BJ (cell line): ENCODE results near the gene SLC35E2B. TPM values are rescaled to one million over a fixed set of nuclear protein-coding genes. Genes with fewer than 3 reads are reported as not detected.
"Not testable (repeated sequence)": the region's sequence is repeated elsewhere in the genome, so short reads cannot be mapped to it uniquely, and the experiment has no call there.

Source experiments
- CTCF ChIA-PET: fragments of 350-600 bp; formaldehyde crosslinking; extraction: SDS; loops from one replicate; lab custom pipeline; 2021; ENCODE audit warnings: antibody characterized with exemption, inconsistent platforms; lab: Yijun Ruan, JAX
- POLR2A ChIA-PET: fragments of 300-600 bp; sonication (Branson Sonifier 250); formaldehyde crosslinking; extraction: SDS; loops from one replicate; lab custom pipeline; 2021; ENCODE audit warnings: antibody characterized with exemption; lab: Charles Lee
- DNase-seq: peaks from one replicate; pipeline ENCODE4 v3.0.0-alpha.2; 2011; ENCODE audit warnings: low read depth
- H3K27me3 ChIP-seq: 2 replicates; pipeline ENCODE4 v1.6.0; 2011; ENCODE audit warnings: low read length; ENCODE audit not compliant: control insufficient read depth, insufficient read depth
- H3K36me3 ChIP-seq: 2 replicates; pipeline ENCODE4 v1.5.1; 2011; ENCODE audit warnings: low read length; ENCODE audit not compliant: control insufficient read depth, insufficient read depth
- H3K4me3 ChIP-seq: 2 replicates; pipeline ENCODE4 v1.5.1; 2011; ENCODE audit warnings: low read depth, mild to moderate bottlenecking, control low read depth, low read length
- CTCF ChIP-seq: IDR thresholded peaks from 2 replicates; pipeline ENCODE4 v1.5.1; 2011; ENCODE audit warnings: low read depth, mild to moderate bottlenecking, control low read depth, inconsistent platforms, low read length, moderate library complexity; ENCODE audit not compliant: insufficient read depth
- polyA plus RNA-seq: library from polyadenylated mRNA; depleted of rRNA; stranded (reverse); fragments of >200 nt; gene quantifications from 2 replicates; pipeline ENCODE4 v1.2.3, GENCODE V29; 2011

SLC35E2B gene
- polyA plus RNA-seq, 1 experiment: 15.8 TPM

- ChIA-PET CTCF (interaction anchor here (0.7 to 1.6 kb wide), 2 partner anchors 10 to 11 kb away, joined by 3 read pairs; no protein-coding TSS in a partner anchor), POLR2A (no interaction called here)
- no peak for TF ChIP-seq CTCF
- H3K27me3 ChIP-seq: no peaks in the 10 kb centered on the region
- H3K36me3 ChIP-seq: peaks cover 6% of the 10 kb centered on the region
- no peak for DNase-seq
- H3K4me3 ChIP-seq: no peak overlapping the region
These were observed 12.3 kb downstream of the SLC35E2B start for GRCh38 chr1:1680031-1680911.

GRCh38 chr1:1678581-1679380, 13.8 kb downstream of the SLC35E2B start:
- ChIA-PET POLR2A (no interaction called here), CTCF (interaction anchor here (0.7 kb wide), 1 partner anchor 264 kb away, joined by 3 read pairs; no protein-coding TSS in a partner anchor)
- TF ChIP-seq CTCF: peak; percentile 25; the same call in 1 of the 2 replicates
- Histone ChIP-seq H3K27me3 (no peaks in the 10 kb centered on the region), H3K4me3 (no peak overlapping the region), H3K36me3 (peaks cover 7% of the 10 kb centered on the region)
- no peak for DNase-seq

GRCh38 chr1:1677718-1678580, 14.6 kb downstream of the SLC35E2B start:
- no peak for DNase-seq
- H3K36me3 ChIP-seq: peaks cover 4% of the 10 kb centered on the region
- no peak overlapping the region for H3K4me3 ChIP-seq
- ChIA-PET CTCF (no interaction called here), POLR2A (no interaction called here)
- no peaks in the 10 kb centered on the region for H3K27me3 ChIP-seq
- TF ChIP-seq CTCF: no peak

- POLR2A ChIA-PET, H3K4me3 ChIP-seq, DNase-seq, CTCF ChIA-PET, H3K36me3 ChIP-seq, H3K27me3 ChIP-seq: not testable (repeated sequence)
These were observed 16.5 kb downstream of the SLC35E2B start for GRCh38 chr1:1676087-1676486.

- H3K27me3 ChIP-seq, H3K4me3 ChIP-seq, CTCF ChIA-PET, POLR2A ChIA-PET, DNase-seq: not testable (repeated sequence)
- H3K36me3 ChIP-seq: peaks cover 12% of the 10 kb centered on the region
These were observed 17.4 kb downstream of the SLC35E2B start for GRCh38 chr1:1675218-1675617.

- CTCF ChIA-PET, H3K27me3 ChIP-seq, DNase-seq, H3K4me3 ChIP-seq, POLR2A ChIA-PET: not testable (repeated sequence)
- H3K36me3 ChIP-seq: peaks cover 12% of the 10 kb centered on the region
These were observed 17.8 kb downstream of the SLC35E2B start for GRCh38 chr1:1674806-1675205.
